H1 (cell line): ENCODE results near the gene ARHGAP26. TPM values are rescaled to one million over a fixed set of nuclear protein-coding genes. Genes with fewer than 3 reads are reported as not detected.

Source experiments
- CTCF ChIA-PET: fragments of 300-600 bp; sonication (Branson Sonifier 250); formaldehyde crosslinking; loops from one replicate; lab custom pipeline; 2021; ENCODE audit not compliant: partially characterized antibody; lab: Charles Lee
- POLR2A ChIA-PET: fragments of 300-600 bp; sonication (Branson Sonifier 250); formaldehyde crosslinking; loops from one replicate; lab custom pipeline; 2021; ENCODE audit warnings: inconsistent platforms; ENCODE audit not compliant: partially characterized antibody; lab: Charles Lee
- DNase-seq, 2 experiments: peaks; one replicate each; pipeline versions ENCODE4 v3.0.0 to v3.0.0-alpha.2; 2010 to 2022; ENCODE audit warnings: low spot score in 2 of 2, low read depth in 1 of 2, mixed read lengths in 1 of 2
- FAIRE-seq: peaks from 2 replicates; lab custom pipeline; 2011; peaks lifted over from hg19 to GRCh38; lab: Jason Lieb, UNC
- H2AFZ ChIP-seq: 2 replicates; pipeline ENCODE4 v1.8.1; 2012; ENCODE audit warnings: low read length, inconsistent platforms
- H2AK5ac ChIP-seq: 2 replicates; pipeline ENCODE4 v1.6.1; 2013; ENCODE audit warnings: low read depth, low read length
- H2BK120ac ChIP-seq: replicated peaks from 2 replicates; pipeline ENCODE3; 2013; ENCODE audit warnings: low read depth, low read length, inconsistent platforms
- H2BK12ac ChIP-seq: 2 replicates; pipeline ENCODE4 v1.6.1; 2013; ENCODE audit warnings: low read depth, low read length
- H2BK15ac ChIP-seq: 2 replicates; pipeline ENCODE4 v1.6.1; 2013; ENCODE audit warnings: low read length
- H2BK20ac ChIP-seq: 2 replicates; pipeline ENCODE4 v1.6.1; 2013; ENCODE audit warnings: low read length
- H2BK5ac ChIP-seq: 2 replicates; pipeline ENCODE4 v1.6.1; 2013; ENCODE audit warnings: low read depth, low read length
- H3K14ac ChIP-seq: 2 replicates; pipeline ENCODE4 v1.6.1; 2013; ENCODE audit warnings: inconsistent platforms; ENCODE audit not compliant: insufficient read length
- H3K18ac ChIP-seq: 2 replicates; pipeline ENCODE4 v1.6.1; 2013; ENCODE audit warnings: low read length; ENCODE audit errors: extremely low read depth
- H3K23ac ChIP-seq: 2 replicates; pipeline ENCODE4 v1.6.1; 2013; ENCODE audit warnings: inconsistent platforms; ENCODE audit not compliant: insufficient read length
- H3K23me2 ChIP-seq: 2 replicates; pipeline ENCODE4 v1.6.1; 2013; ENCODE audit warnings: low read depth, low read length
- H3K27ac ChIP-seq: 2 replicates; pipeline ENCODE4 v1.6.1; 2011; ENCODE audit warnings: low read depth, low read length, inconsistent platforms
- H3K27me3 ChIP-seq, 4 experiments: replicated peaks in 1 of 4; 1 replicate in 1 of 4; 2 replicates in 3 of 4; pipeline versions ENCODE4 v1.6.1 to v1.8.1; 2011 to 2013; ENCODE audit warnings: low read length in 3 of 4, mild to moderate bottlenecking in 3 of 4, inconsistent platforms in 2 of 4, mixed read lengths in 2 of 4, moderate library complexity in 1 of 4; ENCODE audit not compliant: control insufficient read depth in 3 of 4, insufficient read depth in 3 of 4; ENCODE audit errors: extremely low read depth in 1 of 4
- H3K36me3 ChIP-seq, 4 experiments: 2 replicates each; pipeline versions ENCODE4 v1.6.1 to v1.8.1; 2011 to 2013; ENCODE audit warnings: mild to moderate bottlenecking in 4 of 4, low read length in 3 of 4, moderate library complexity in 2 of 4, control low read depth in 1 of 4, inconsistent platforms in 1 of 4; ENCODE audit not compliant: insufficient read depth in 4 of 4, control insufficient read depth in 2 of 4
- H3K4ac ChIP-seq: replicated peaks from 2 replicates; pipeline ENCODE3; 2013; ENCODE audit warnings: low read length, low read depth, mixed read lengths, inconsistent platforms; ENCODE audit not compliant: insufficient read length
- H3K4me1 ChIP-seq, 4 experiments: replicated peaks in 1 of 4; 1 replicate in 1 of 4; 2 replicates in 3 of 4; pipeline versions ENCODE4 v1.6.1 to v1.8.1; 2011 to 2013; ENCODE audit warnings: low read length in 3 of 4, inconsistent platforms in 2 of 4, mixed read lengths in 1 of 4; ENCODE audit not compliant: insufficient read depth in 4 of 4, control insufficient read depth in 3 of 4
- H3K4me2 ChIP-seq, 2 experiments: 2 replicates each; pipeline versions ENCODE4 v1.6.1 to v1.8.1; 2011 to 2013; ENCODE audit warnings: low read depth in 2 of 2, low read length in 2 of 2, control low read depth in 1 of 2, inconsistent platforms in 1 of 2, mild to moderate bottlenecking in 1 of 2; ENCODE audit not compliant: insufficient read depth in 1 of 2
- H3K4me3 ChIP-seq, 4 experiments: fragments of 200-600, 300-600 bp in 1 of 4; sonication (generic), shearing (Covaris generic), sonication (Bioruptor Twin) in 1 of 4; 2 replicates each; pipeline versions ENCODE4 v1.5.1 to v1.8.1; 2011 to 2016; ENCODE audit warnings: low read length in 4 of 4, low read depth in 3 of 4, control low read depth in 2 of 4, inconsistent platforms in 2 of 4, mild to moderate bottlenecking in 2 of 4, mixed read lengths in 1 of 4, moderate library complexity in 1 of 4; ENCODE audit not compliant: insufficient read depth in 2 of 4; ENCODE audit errors: extremely low read depth in 1 of 4
- H3K56ac ChIP-seq: replicated peaks from 2 replicates; pipeline ENCODE3; 2013; ENCODE audit warnings: low read depth, mild to moderate bottlenecking, mixed read lengths, low read length, inconsistent platforms; ENCODE audit not compliant: insufficient read length
- H3K79me1 ChIP-seq: 2 replicates; pipeline ENCODE4 v1.6.1; 2013; ENCODE audit warnings: low read depth, low read length, control low read depth
- H3K79me2 ChIP-seq, 2 experiments: 2 replicates each; pipeline versions ENCODE4 v1.6.1 to v1.8.1; 2012 to 2013; ENCODE audit warnings: low read length in 2 of 2, mild to moderate bottlenecking in 2 of 2, inconsistent platforms in 1 of 2; ENCODE audit not compliant: insufficient read depth in 2 of 2, control insufficient read depth in 1 of 2
- H3K9ac ChIP-seq, 4 experiments: replicated peaks in 1 of 4; 1 replicate in 1 of 4; 2 replicates in 3 of 4; pipeline versions ENCODE4 v1.6.1 to v1.8.1; 2011 to 2013; ENCODE audit warnings: low read depth in 3 of 4, low read length in 3 of 4, control low read depth in 2 of 4, mild to moderate bottlenecking in 2 of 4, moderate library complexity in 2 of 4, inconsistent platforms in 1 of 4; ENCODE audit errors: extremely low read depth in 1 of 4
- H3K9me3 ChIP-seq, 2 experiments: 2 replicates each; pipeline versions ENCODE4 v1.6.1 to v1.8.1; 2012 to 2013; ENCODE audit warnings: mild to moderate bottlenecking in 2 of 2, moderate library complexity in 2 of 2, control low read depth in 1 of 2, inconsistent platforms in 1 of 2, low read depth in 1 of 2, low read length in 1 of 2, mixed read lengths in 1 of 2; ENCODE audit not compliant: insufficient read depth in 2 of 2
- H4K20me1 ChIP-seq, 2 experiments: replicated peaks in 1 of 2; 2 replicates each; pipeline versions ENCODE3 to v1.8.1; 2011 to 2013; ENCODE audit warnings: inconsistent platforms in 2 of 2, low read length in 2 of 2, mild to moderate bottlenecking in 1 of 2; ENCODE audit not compliant: insufficient read depth in 2 of 2, control insufficient read depth in 1 of 2
- H4K5ac ChIP-seq: 2 replicates; pipeline ENCODE4 v1.6.1; 2013; ENCODE audit warnings: low read length, low read depth, mixed read lengths, inconsistent platforms; ENCODE audit not compliant: insufficient read length
- H4K8ac ChIP-seq: 2 replicates; pipeline ENCODE4 v1.8.0; 2013; ENCODE audit warnings: mild to moderate bottlenecking, moderate library complexity, low read length, inconsistent platforms; ENCODE audit not compliant: insufficient read depth; ENCODE audit errors: extremely low read depth
- H4K91ac ChIP-seq: replicated peaks from 2 replicates; pipeline ENCODE3; 2013; ENCODE audit warnings: low read length, mixed read lengths, inconsistent platforms; ENCODE audit not compliant: insufficient read length
- CTBP2 ChIP-seq: IDR thresholded peaks from 2 replicates; pipeline ENCODE4 v1.7.0; 2011; ENCODE audit warnings: borderline replicate concordance, mild to moderate bottlenecking, moderate library complexity, mixed read lengths, low read length; ENCODE audit not compliant: insufficient read depth, insufficient read length
- HDAC6 ChIP-seq: IDR thresholded peaks from one replicate; pipeline ENCODE4 v1.7.1; 2012; ENCODE audit warnings: low read depth, mild to moderate bottlenecking, inconsistent platforms, low read length, moderate library complexity
- JUND ChIP-seq: IDR thresholded peaks from 2 replicates; pipeline ENCODE4 v1.6.1; 2011; ENCODE audit warnings: mild to moderate bottlenecking, improper control_type of control experiment, low read length
- KDM4A ChIP-seq: IDR thresholded peaks from one replicate; pipeline ENCODE4 v1.7.1; 2012; ENCODE audit warnings: low read depth, mild to moderate bottlenecking, moderate library complexity, low read length, inconsistent platforms; ENCODE audit not compliant: severe bottlenecking
- POU5F1 ChIP-seq: IDR thresholded peaks from 2 replicates; pipeline ENCODE4 v1.6.1; 2011; ENCODE audit warnings: low read depth, mild to moderate bottlenecking, low read length, moderate library complexity
- RAD21 ChIP-seq, 2 experiments: IDR thresholded peaks in 1 of 2; conservative IDR thresholded peaks in 1 of 2; 2 replicates each; pipeline ENCODE4 v1.6.1; 2011; ENCODE audit warnings: low read depth in 2 of 2, low read length in 2 of 2, improper control_type of control experiment in 1 of 2, inconsistent platforms in 1 of 2, mild to moderate bottlenecking in 1 of 2, moderate library complexity in 1 of 2
- SAP30 ChIP-seq: fragments of 300-600 bp; sonication (generic); IDR thresholded peaks from 2 replicates; pipeline ENCODE4 v1.7.1; 2012; ENCODE audit warnings: low read length, moderate library complexity, mild to moderate bottlenecking, inconsistent platforms; ENCODE audit not compliant: insufficient read depth, insufficient replicate concordance
- SP2 ChIP-seq: IDR thresholded peaks from 2 replicates; pipeline ENCODE4 v1.6.1; 2012; ENCODE audit warnings: mild to moderate bottlenecking, low read length, inconsistent platforms
- TEAD4 ChIP-seq: IDR thresholded peaks from 2 replicates; pipeline ENCODE4 v1.6.1; 2012; ENCODE audit warnings: low read depth, low read length, inconsistent platforms, mixed read lengths
- WGBS, 2 experiments: shearing (Covaris generic) in 1 of 2; methylation state at CpG; one replicate each; pipeline versions ENCODE4 v1.1.6 to v1.1.7; 2013 to 2015; ENCODE audit warnings: low lambda C conversion rate in 2 of 2, mixed read lengths in 2 of 2, inconsistent platforms in 1 of 2, low coverage in 1 of 2, missing lambda C conversion rate in 1 of 2; ENCODE audit not compliant: insufficient replicate concordance in 2 of 2, insufficient coverage in 1 of 2, insufficient read length in 1 of 2; ENCODE audit errors: extremely low coverage in 1 of 2, missing lambda C conversion rate in 1 of 2; 5-methylcytosine and 5-hydroxymethylcytosine counted together
- polyA plus RNA-seq, 7 experiments: library from polyadenylated mRNA; depleted of rRNA in 3 of 7; stranded (reverse) in 5 of 7; unstranded in 2 of 7; fragments of >200 nt in 5 of 7; fragments of 200-250 nt in 2 of 7; gene quantifications; 1 replicate in 5 of 7; 2 replicates in 1 of 7; 4 replicates in 1 of 7; pipeline versions ENCODE4 v1.2.1 to v1.2.3, GENCODE V29; 2011 to 2013; ENCODE audit warnings: missing spikeins in 2 of 7, mixed read lengths in 2 of 7
- total RNA-seq: library from RNA; stranded (reverse); fragmentation: NEBNext Ultra II Directional; extraction: Animal tissue kit (Norgen Biotek cat#: 25700); gene quantifications from 2 replicates; pipeline ENCODE4 v1.2.1, GENCODE V29; 2021
- TF ChIP-seq, protein P1 (sequence below): IDR thresholded peaks from 2 replicates; pipeline ENCODE4 v1.6.1; 2012; ENCODE audit warnings: low read length, inconsistent platforms

Gene ARHGAP26
- total and polyA plus RNA-seq, 2 of the 8 experiments (the other 6 are each of a cell fraction or from before 2014, with no cell fraction given): 7.1 to 24.8 TPM

- no peak overlapping the region for H2BK12ac ChIP-seq
- no peak overlapping the region for H2BK120ac ChIP-seq
- no peaks in the 10 kb centered on the region; a peak in 1 of 8 replicates for H3K36me3 ChIP-seq
- no peak overlapping the region for H3K4ac ChIP-seq
- no peak overlapping the region for H3K18ac ChIP-seq
- H3K4me3 ChIP-seq: no peak overlapping the region
- H2BK20ac ChIP-seq: no peak overlapping the region
- FAIRE-seq (no peak), DNase-seq (no peak)
- 90% methylated on average over 13 of the region's 13 CpGs; no CpG with 5 or more reads in 1 of the 2 experiments for WGBS, 2 experiments
- H4K8ac ChIP-seq: no peak overlapping the region
- H2BK5ac ChIP-seq: no peak overlapping the region
- no peak overlapping the region for H2BK15ac ChIP-seq
- H4K91ac ChIP-seq: no peak overlapping the region
- POLR2A ChIA-PET: interaction anchor here (1.2 kb wide), 1 partner anchor 7 kb away, joined by 3 read pairs; no protein-coding TSS in a partner anchor
- no peak overlapping the region for H3K4me2 ChIP-seq
- no peak overlapping the region for H3K27ac ChIP-seq
- H3K23ac ChIP-seq: no peak overlapping the region
- H3K4me1 ChIP-seq: peaks cover 2 to 16% (median 11%) of the 10 kb centered on the region in 4 experiments
- H3K79me2 ChIP-seq: no peaks in the 10 kb centered on the region
- H3K27me3 ChIP-seq: no peaks in the 10 kb centered on the region; a peak in 1 of 7 replicates
- no peak overlapping the region for H3K14ac ChIP-seq
- H2AK5ac ChIP-seq: no peak overlapping the region
- no peak overlapping the region; a peak in 1 of 7 replicates for H3K9ac ChIP-seq
- H4K5ac ChIP-seq: no peak overlapping the region
- H3K23me2 ChIP-seq: no peaks in the 10 kb centered on the region
- no peak overlapping the region for H2AFZ ChIP-seq
- H3K9me3 ChIP-seq: no peaks in the 10 kb centered on the region
- CTCF ChIA-PET: interaction anchor here (0.8 to 15.0 kb wide), 9 partner anchors 12 to 196 kb away, joined by 3 to 627 read pairs (median 6); partner anchors contain the start of gene ARHGAP26
- H4K20me1 ChIP-seq: no peaks in the 10 kb centered on the region
- H3K56ac ChIP-seq: no peak overlapping the region
- H3K79me1 ChIP-seq: no peaks in the 10 kb centered on the region
- TF ChIP-seq, protein P1, sequence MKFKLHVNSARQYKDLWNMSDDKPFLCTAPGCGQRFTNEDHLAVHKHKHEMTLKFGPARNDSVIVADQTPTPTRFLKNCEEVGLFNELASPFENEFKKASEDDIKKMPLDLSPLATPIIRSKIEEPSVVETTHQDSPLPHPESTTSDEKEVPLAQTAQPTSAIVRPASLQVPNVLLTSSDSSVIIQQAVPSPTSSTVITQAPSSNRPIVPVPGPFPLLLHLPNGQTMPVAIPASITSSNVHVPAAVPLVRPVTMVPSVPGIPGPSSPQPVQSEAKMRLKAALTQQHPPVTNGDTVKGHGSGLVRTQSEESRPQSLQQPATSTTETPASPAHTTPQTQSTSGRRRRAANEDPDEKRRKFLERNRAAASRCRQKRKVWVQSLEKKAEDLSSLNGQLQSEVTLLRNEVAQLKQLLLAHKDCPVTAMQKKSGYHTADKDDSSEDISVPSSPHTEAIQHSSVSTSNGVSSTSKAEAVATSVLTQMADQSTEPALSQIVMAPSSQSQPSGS: no peak
- TF ChIP-seq POU5F1: no peak
- no peak for TF ChIP-seq HDAC6
- TF ChIP-seq JUND: no peak
- no peak for TF ChIP-seq SAP30
- no peak for TF ChIP-seq SP2
- no peak for TF ChIP-seq RAD21 (IDR thresholded peaks at IDR 0.05 in 1 of 2, conservative IDR thresholded peaks at IDR 0.05 in 1 of 2; ENCODE audit: low read depth in 2 of 2, low read length in 2 of 2)
- TF ChIP-seq CTBP2: no peak
- no peak for TF ChIP-seq KDM4A
- TF ChIP-seq TEAD4: no peak
Measured at GRCh38 chr5:142720641-142721271, 49.4 kb upstream of the ARHGAP26 start.
